Measurements from ENCODE around the gene MYBPHL.

GRCh38 chr1:109295712-109296415 is 10.9 kb downstream of the MYBPHL start:
- TF ChIP-seq POLR2AphosphoS5 (IDR thresholded peaks at IDR 0.05; ENCODE audit: borderline replicate concordance, low read depth, low read length) (no peak), EZH2 (IDR thresholded peaks at IDR 0.05) (no peak)

Measured in SK-N-MC (cell line).